ENCODE data around the gene RPS21. TPM values are rescaled to one million over a fixed set of nuclear protein-coding genes. Genes with fewer than 3 reads are reported as not detected.
A peak's percentile ranks its signal among the peaks of the same experiment; 100 is the strongest.

Gene RPS21
- total RNA-seq, 1 experiment from 2014 or later, result 4,496 TPM

DNA sequence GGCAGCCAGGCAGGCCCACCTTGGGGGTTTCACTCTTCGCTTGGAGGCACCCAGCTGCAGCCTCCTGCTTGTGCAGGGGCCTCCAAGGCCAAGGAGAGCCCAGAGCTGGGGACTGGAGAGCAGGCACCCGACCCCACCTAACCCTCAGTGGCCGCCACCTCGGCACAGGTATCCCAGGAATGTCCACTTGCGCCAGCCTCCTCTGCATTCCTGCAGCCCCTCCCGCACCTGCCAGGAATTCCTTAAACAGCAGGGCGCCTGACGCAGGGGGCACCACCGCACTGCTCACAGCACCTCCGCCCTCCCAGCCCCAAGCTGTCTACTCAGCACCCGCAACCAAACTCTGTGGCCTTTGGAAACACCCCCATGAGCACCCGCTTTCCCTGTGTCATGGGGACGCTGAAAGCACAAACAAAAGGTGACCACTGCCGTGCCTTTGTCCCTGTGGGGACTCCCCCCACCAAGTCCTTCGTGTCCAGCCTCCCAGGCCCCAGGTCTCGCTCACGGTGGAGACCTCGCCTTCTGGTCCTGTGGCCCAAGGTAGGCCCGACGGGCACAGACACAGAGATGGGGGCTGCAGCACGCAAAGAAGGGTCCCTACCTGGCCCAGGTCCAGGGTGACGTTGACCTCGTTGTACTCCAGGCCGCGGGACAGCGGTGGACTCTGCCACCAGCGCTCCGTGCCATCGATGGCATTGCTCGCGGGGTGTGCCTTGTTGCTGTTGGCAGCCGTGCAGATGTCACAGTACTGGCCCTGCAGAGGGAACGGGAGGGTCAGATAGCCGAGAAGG, 24.9 kb upstream of the RPS21 start:
- H3K9me3 Mint-ChIP-seq (ENCODE audit: unreplicated experiment), result no peaks in the 10 kb centered on the region
- peaks cover 45% of the 10 kb centered on the region for H3K4me1 Mint-ChIP-seq (ENCODE audit: low read depth, unreplicated experiment)
- TF ChIP-seq, protein P1, sequence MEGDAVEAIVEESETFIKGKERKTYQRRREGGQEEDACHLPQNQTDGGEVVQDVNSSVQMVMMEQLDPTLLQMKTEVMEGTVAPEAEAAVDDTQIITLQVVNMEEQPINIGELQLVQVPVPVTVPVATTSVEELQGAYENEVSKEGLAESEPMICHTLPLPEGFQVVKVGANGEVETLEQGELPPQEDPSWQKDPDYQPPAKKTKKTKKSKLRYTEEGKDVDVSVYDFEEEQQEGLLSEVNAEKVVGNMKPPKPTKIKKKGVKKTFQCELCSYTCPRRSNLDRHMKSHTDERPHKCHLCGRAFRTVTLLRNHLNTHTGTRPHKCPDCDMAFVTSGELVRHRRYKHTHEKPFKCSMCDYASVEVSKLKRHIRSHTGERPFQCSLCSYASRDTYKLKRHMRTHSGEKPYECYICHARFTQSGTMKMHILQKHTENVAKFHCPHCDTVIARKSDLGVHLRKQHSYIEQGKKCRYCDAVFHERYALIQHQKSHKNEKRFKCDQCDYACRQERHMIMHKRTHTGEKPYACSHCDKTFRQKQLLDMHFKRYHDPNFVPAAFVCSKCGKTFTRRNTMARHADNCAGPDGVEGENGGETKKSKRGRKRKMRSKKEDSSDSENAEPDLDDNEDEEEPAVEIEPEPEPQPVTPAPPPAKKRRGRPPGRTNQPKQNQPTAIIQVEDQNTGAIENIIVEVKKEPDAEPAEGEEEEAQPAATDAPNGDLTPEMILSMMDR (IDR thresholded peaks at IDR 0.05; ENCODE audit: insufficient read depth in 1 of 2, low read depth in 1 of 2, low read length in 1 of 2, severe bottlenecking in 1 of 2, unreplicated experiment in 1 of 2), result peak in 1 of 2 experiments; percentile 65
- peaks cover 95% of the 10 kb centered on the region for H3K36me3 Mint-ChIP-seq (ENCODE audit: insufficient read depth, unreplicated experiment)
- peak overlapping the region; percentile 70 for H3K4me3 Mint-ChIP-seq (ENCODE audit: unreplicated experiment)
- DNase-seq, result peak; percentile 99 to 100
- H3K9me3 ChIP-seq, result no peaks in the 10 kb centered on the region
- H3K27me3 Mint-ChIP-seq (ENCODE audit: insufficient read depth, unreplicated experiment), result no peaks in the 10 kb centered on the region
- H3K27me3 ChIP-seq (replicated peaks; ENCODE audit: control insufficient read depth, insufficient read depth, low read length), result no peaks in the 10 kb centered on the region
- BruUV-seq (replicated peaks), result TSS peak; percentile 43
- peak overlapping the region; percentile 94 for H3K27ac Mint-ChIP-seq (ENCODE audit: unreplicated experiment)
- ChIA-PET CTCF (interaction anchor here (1.0 to 10.9 kb wide), 5 partner anchors 12 to 60 kb away, joined by 4 to 188 read pairs (median 7); partner anchors contain the start of gene RPS21), POLR2A (interaction anchor here (0.6 to 2.5 kb wide), 7 partner anchors 9 to 57 kb away, joined by 3 to 16 read pairs (median 4); partner anchors contain the start of gene RPS21)
- H3K36me3 ChIP-seq (ENCODE audit: control insufficient read depth, insufficient read depth, low read length), result peaks cover 27% of the 10 kb centered on the region
- intact Hi-C loops (cut with micrococcal nuclease; ENCODE audit: unreplicated experiment), result loop anchor here (1.0 kb wide), 4 partner anchors 12 to 60 kb away; partner anchors contain the start of gene ADRM1
- peaks cover 82% of the 10 kb centered on the region for H3K4me1 ChIP-seq
- no peak overlapping the region for H3K4me3 ChIP-seq (ENCODE audit: low read depth, low read length)

DNA sequence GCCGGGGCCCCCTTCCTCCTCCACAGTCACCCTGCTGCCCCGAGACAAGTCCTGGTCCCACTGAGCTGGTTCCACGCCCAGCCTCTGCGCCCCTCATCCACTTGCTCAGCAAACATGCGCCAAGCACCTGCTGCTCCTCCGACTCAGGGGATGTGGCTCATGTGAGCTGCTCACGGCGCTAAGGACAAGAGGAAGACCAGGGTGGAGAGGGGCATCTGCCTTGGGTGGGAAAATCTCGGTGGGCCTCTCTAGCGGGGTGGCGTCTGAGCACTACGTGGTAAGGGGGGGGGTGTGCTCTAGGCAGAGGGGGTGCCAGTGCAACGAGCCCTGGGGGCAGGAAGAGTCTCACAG, 24.3 kb upstream of the RPS21 start:
- H3K36me3 ChIP-seq (ENCODE audit: control insufficient read depth, insufficient read depth, low read length), result peaks cover 26% of the 10 kb centered on the region
- Mint-ChIP-seq H3K4me1 (ENCODE audit: low read depth, unreplicated experiment) (peaks cover 45% of the 10 kb centered on the region), H3K27me3 (ENCODE audit: insufficient read depth, unreplicated experiment) (no peaks in the 10 kb centered on the region), H3K9me3 (ENCODE audit: unreplicated experiment) (no peaks in the 10 kb centered on the region), H3K27ac (ENCODE audit: unreplicated experiment) (peak overlapping the region; percentile 94), H3K36me3 (ENCODE audit: insufficient read depth, unreplicated experiment) (peaks cover 91% of the 10 kb centered on the region), H3K4me3 (ENCODE audit: unreplicated experiment) (peak overlapping the region; percentile 70)
- BruUV-seq (replicated peaks), result no TSS peak
- H3K27me3 ChIP-seq (replicated peaks; ENCODE audit: control insufficient read depth, insufficient read depth, low read length), result no peaks in the 10 kb centered on the region
- no peak overlapping the region for H3K4me3 ChIP-seq (ENCODE audit: low read depth, low read length)
- intact Hi-C loops (cut with micrococcal nuclease; ENCODE audit: unreplicated experiment), result loop anchor here (1.0 kb wide), 4 partner anchors 12 to 60 kb away; partner anchors contain the start of gene ADRM1
- ChIA-PET POLR2A (interaction anchor here (0.6 to 2.5 kb wide), 4 partner anchors 12 to 24 kb away, joined by 3 to 16 read pairs (median 10); partner anchors contain the start of gene RPS21), CTCF (interaction anchor here (0.8 to 10.9 kb wide), 4 partner anchors 12 to 24 kb away, joined by 4 to 188 read pairs (median 8); partner anchors contain the start of gene RPS21)
- H3K4me1 ChIP-seq, result peaks cover 78% of the 10 kb centered on the region
- H3K9me3 ChIP-seq, result no peaks in the 10 kb centered on the region
- DNase-seq, result no peak
- TF ChIP-seq, protein P1 (IDR thresholded peaks at IDR 0.05; ENCODE audit: insufficient read depth in 1 of 2, low read depth in 1 of 2, low read length in 1 of 2, severe bottlenecking in 1 of 2, unreplicated experiment in 1 of 2), result no peak

Measured in Caco-2 (cell line).